Activated CD4-positive, alpha-beta T cell treated with anti-CD3 and anti-CD28 coated beads for 36 hours (primary cell): ENCODE data around the gene ECSCR. TPM values are rescaled to one million over a fixed set of nuclear protein-coding genes. Genes with fewer than 3 reads are reported as not detected.
A peak's percentile ranks its signal among the peaks of the same experiment; 100 is the strongest.
"Not testable (repeated sequence)": the region's sequence is repeated elsewhere in the genome, so short reads cannot be mapped to it uniquely, and the experiment has no call there.

Experiments
- ATAC-seq: fragments of 200-7000 bp; cut with Tn5 transposase; one replicate; pipeline ENCODE4 v1.10.0; 2021; ENCODE audit warnings: mild to moderate bottlenecking, moderate library complexity
- CTCF ChIA-PET: fragments of 350-600 bp; sonication (Branson Sonifier 250); formaldehyde crosslinking; loops from one replicate; lab custom pipeline; 2021; ENCODE audit warnings: antibody characterized with exemption; lab: Charles Lee
- POLR2A ChIA-PET: fragments of 350-600 bp; sonication (Branson Sonifier 250); formaldehyde crosslinking; loops from one replicate; lab custom pipeline; 2021; ENCODE audit warnings: antibody characterized with exemption, inconsistent platforms; lab: Charles Lee
- DNase-seq: peaks from one replicate; pipeline ENCODE4 v3.0.0-alpha.2; 2020
- H3K27ac Mint-ChIP-seq: one replicate; pipeline ENCODE4 v1.8.0; 2021; ENCODE audit warnings: mixed read lengths
- H3K27me3 Mint-ChIP-seq: one replicate; pipeline ENCODE4 v1.8.0; 2021; ENCODE audit warnings: mixed read lengths
- H3K36me3 Mint-ChIP-seq: one replicate; pipeline ENCODE4 v1.8.0; 2021; ENCODE audit warnings: low read depth, mixed read lengths
- H3K4me1 Mint-ChIP-seq: one replicate; pipeline ENCODE4 v1.8.0; 2021; ENCODE audit warnings: mixed read lengths
- H3K4me3 Mint-ChIP-seq: one replicate; pipeline ENCODE4 v1.8.0; 2021; ENCODE audit warnings: mild to moderate bottlenecking, moderate library complexity, mixed read lengths
- H3K9me3 Mint-ChIP-seq: one replicate; pipeline ENCODE4 v1.8.0; 2021; ENCODE audit warnings: low read depth, mixed read lengths
- intact Hi-C, 2 experiments: fragments of 100-400 bp; cut with DNase I in 1 of 2; cut with micrococcal nuclease in 1 of 2; formaldehyde crosslinking; loops; one replicate each; pipeline versions ENCODE4 v1.14.2 to v1.15.1; 2022 to 2024; cut with DNase I, micrococcal nuclease
- total RNA-seq, 2 experiments: library from RNA; stranded (reverse); gene quantifications; one replicate each; pipeline ENCODE4 v1.2.3, GENCODE V29; 2021

The ECSCR gene
- total RNA-seq = 1 to 10 TPM in 1 of 2 experiments, under 1 TPM in 1; 0.83 to 2.6 TPM

- intact Hi-C loops = no loop called here
- no peaks in the 10 kb centered on the region for H3K27me3 Mint-ChIP-seq
- H3K4me1 Mint-ChIP-seq = peaks cover 38% of the 10 kb centered on the region
- ChIA-PET POLR2A (no interaction called here), CTCF (no interaction called here)
- no peak within 1 kb of the TSS for H3K4me3 Mint-ChIP-seq
- no peaks in the 10 kb centered on the region for H3K9me3 Mint-ChIP-seq
- no peak for ATAC-seq
- H3K27ac Mint-ChIP-seq = peak within 1 kb of the TSS; percentile 19
- no peaks in the 10 kb centered on the region for H3K36me3 Mint-ChIP-seq
- no peak for DNase-seq
These were observed at the start of gene ECSCR for GRCh38 chr5:139462586-139463276. Gene ECSCR (minus strand): TSS chr5:139462743. CDS start chr5:139462670, 73 bp downstream.

GRCh38 chr5:139504722-139505121 is 42.2 kb upstream of the ECSCR start:
- H3K4me3 Mint-ChIP-seq, H3K27me3 Mint-ChIP-seq, H3K27ac Mint-ChIP-seq, H3K9me3 Mint-ChIP-seq, intact Hi-C loops, H3K4me1 Mint-ChIP-seq, DNase-seq, H3K36me3 Mint-ChIP-seq, ATAC-seq: not testable (repeated sequence)
- CTCF ChIA-PET = interaction anchor here (0.6 to 1.8 kb wide), 5 partner anchors 9 to 82 kb away, joined by 3 to 5 read pairs (median 3); partner anchors contain the start of gene STING1
- POLR2A ChIA-PET = interaction anchor here (0.7 kb wide), 1 partner anchor 10 kb away, joined by 3 read pairs; no protein-coding TSS in a partner anchor

GRCh38 chr5:139503879-139504278 is 41.3 kb upstream of the ECSCR start:
- H3K27me3 Mint-ChIP-seq, H3K27ac Mint-ChIP-seq, H3K9me3 Mint-ChIP-seq, DNase-seq, intact Hi-C loops, ATAC-seq, POLR2A ChIA-PET, H3K36me3 Mint-ChIP-seq, H3K4me3 Mint-ChIP-seq, H3K4me1 Mint-ChIP-seq: not testable (repeated sequence)
- CTCF ChIA-PET = interaction anchor here (0.6 to 0.7 kb wide), 2 partner anchors 25 to 59 kb away, joined by 3 read pairs; no protein-coding TSS in a partner anchor

DNA sequence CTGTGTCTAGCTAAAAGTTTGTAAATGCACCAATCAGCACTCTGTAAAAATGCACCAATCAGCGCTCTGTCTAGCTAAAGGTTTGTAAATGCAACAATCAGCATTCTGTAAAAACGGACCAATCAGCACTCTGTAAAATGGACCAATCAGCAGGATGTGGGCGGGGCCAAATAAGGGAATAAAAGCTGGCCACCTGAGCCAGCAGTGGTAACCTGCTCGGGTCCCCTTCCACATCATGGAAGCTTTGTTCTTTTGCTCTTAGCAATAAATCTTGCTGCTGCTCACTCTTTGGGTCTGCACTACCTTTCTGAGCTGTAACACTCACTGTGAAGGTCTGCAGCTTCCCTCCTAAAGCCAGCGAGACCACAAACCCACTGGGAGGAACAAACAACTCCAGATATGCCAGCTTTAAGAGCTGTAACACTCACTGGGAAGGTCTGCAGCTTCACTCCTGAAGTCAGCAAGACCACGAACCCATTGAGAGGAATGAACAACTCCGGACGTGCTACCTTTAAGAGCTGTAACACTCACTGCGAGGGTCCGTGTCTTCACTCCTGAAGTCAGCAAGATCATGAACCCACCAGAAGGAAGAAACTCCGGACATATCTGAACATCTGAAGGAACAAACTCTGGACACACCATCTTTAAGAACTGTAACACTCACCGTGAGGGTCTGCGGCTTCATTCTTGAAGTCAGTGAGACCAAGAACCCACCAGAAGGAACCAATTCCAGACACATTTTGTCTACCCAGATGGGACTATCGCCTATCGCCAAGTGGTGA is 40.7 kb upstream of the ECSCR start:
- CTCF ChIA-PET = interaction anchor here (0.6 to 1.5 kb wide), 4 partner anchors 9 to 81 kb away, joined by 3 to 5 read pairs (median 4); partner anchors contain the start of gene STING1
- H3K9me3 Mint-ChIP-seq, ATAC-seq, DNase-seq, H3K4me3 Mint-ChIP-seq, H3K36me3 Mint-ChIP-seq, POLR2A ChIA-PET, intact Hi-C loops, H3K4me1 Mint-ChIP-seq, H3K27ac Mint-ChIP-seq, H3K27me3 Mint-ChIP-seq: not testable (repeated sequence)

DNA sequence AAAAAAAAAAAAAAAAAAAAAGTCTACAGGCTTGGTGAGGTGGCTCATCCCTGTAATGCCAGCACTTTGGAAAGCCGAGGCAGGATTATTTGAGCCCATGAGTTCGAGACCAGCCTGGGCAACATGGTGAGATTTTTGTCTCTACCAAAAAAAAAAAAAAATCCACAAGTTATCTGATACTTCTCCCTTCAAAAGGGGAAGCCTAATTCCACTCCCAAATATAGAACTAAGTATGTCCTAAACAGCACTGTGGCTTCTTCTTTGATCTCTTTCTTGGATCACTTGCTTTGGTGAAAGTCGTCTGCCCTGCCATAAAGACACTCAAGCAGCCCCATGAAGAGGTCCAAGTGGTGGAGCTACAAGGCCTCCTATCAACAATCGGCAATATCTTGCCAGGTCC is 38.8 kb upstream of the ECSCR start:
- Mint-ChIP-seq H3K27me3 (no peaks in the 10 kb centered on the region), H3K9me3 (no peaks in the 10 kb centered on the region), H3K4me1 (no peaks in the 10 kb centered on the region), H3K36me3 (no peaks in the 10 kb centered on the region), H3K4me3 (no peak overlapping the region), H3K27ac (no peak overlapping the region)
- DNase-seq (no peak), ATAC-seq (no peak)
- ChIA-PET CTCF (interaction anchor here (1.7 kb wide), 1 partner anchor 79 kb away, joined by 3 read pairs; no protein-coding TSS in a partner anchor), POLR2A (no interaction called here)
- intact Hi-C loops = no loop called here

DNA sequence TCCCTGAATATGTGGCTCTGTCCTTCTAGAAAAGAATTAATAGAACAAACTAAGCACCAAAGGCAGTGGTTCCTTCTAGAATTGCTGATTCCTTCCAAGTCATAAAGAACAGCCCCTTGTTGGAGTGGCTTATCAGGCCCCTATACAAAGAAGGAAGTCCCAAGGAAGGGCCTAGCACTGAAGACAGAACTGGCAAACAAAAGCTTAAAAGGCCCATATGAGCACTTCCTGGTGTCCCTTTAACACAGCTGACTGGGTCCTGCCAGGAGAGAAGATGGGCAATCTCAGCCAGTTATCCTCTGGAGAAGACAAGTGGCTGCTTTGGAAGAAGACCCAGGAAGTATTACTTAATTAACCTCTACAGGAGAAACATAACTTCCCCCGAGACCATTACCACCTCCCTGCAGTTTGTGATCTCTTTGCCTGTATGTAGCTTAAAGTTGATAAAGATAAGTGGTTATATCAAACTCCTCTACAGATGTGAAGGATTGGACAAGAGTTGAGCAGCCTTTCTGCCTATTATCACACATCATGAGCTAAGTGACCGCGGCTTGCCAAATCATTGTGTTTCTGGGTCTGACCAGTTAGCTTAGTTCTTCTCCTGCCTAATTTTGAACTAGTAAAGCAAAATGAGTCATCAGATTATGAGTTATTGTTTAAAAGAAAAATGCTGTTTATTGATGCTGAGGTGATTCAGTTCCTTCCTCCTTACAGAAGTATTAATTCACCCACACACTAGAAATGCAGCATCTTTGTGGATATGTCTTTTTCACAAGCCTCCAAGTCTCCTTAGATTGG is 33.3 kb upstream of the ECSCR start:
- Mint-ChIP-seq H3K4me1 (peaks cover 23% of the 10 kb centered on the region), H3K27ac (peak overlapping the region; percentile 78), H3K4me3 (no peak overlapping the region), H3K9me3 (no peaks in the 10 kb centered on the region), H3K27me3 (no peaks in the 10 kb centered on the region), H3K36me3 (no peaks in the 10 kb centered on the region)
- POLR2A ChIA-PET = interaction anchor here (0.7 to 1.0 kb wide), 3 partner anchors 13 to 73 kb away, joined by 4 to 5 read pairs (median 4); partner anchors contain the start of gene STING1
- ATAC-seq (peak; percentile 66), DNase-seq (no peak)
- CTCF ChIA-PET = interaction anchor here (0.8 to 1.7 kb wide), 3 partner anchors 9 to 114 kb away, joined by 3 to 5 read pairs (median 5); no protein-coding TSS in a partner anchor
- intact Hi-C loops = no loop called here

DNA sequence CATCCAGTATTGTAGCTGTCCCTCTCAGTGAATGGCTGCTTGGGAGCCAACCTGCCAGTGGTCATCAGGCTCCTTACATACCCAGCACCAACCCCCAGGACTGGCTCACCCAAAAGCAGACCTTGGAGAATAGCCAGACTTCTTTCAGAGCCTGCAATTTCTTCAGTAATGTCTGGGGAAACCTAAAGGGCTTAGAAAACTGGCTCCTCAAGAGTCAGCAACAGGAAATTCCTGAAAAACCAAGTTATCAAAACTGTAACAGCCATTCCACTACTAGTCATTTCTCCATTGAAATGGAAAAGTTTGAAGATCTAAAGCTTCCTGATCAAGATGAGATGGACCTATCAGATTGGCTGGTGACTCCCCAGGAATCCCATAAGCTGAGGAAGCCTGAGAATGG is 32.3 kb upstream of the ECSCR start:
- intact Hi-C loops = no loop called here
- Mint-ChIP-seq H3K9me3 (no peaks in the 10 kb centered on the region), H3K27ac (no peak overlapping the region), H3K4me3 (no peak overlapping the region), H3K27me3 (no peaks in the 10 kb centered on the region), H3K36me3 (no peaks in the 10 kb centered on the region), H3K4me1 (peaks cover 23% of the 10 kb centered on the region)
- CTCF ChIA-PET = interaction anchor here (0.6 to 2.0 kb wide), 4 partner anchors 12 to 72 kb away, joined by 3 to 8 read pairs (median 4); partner anchors contain the start of gene STING1
- no peak for DNase-seq
- POLR2A ChIA-PET = interaction anchor here (0.5 kb wide), 1 partner anchor 134 kb away, joined by 4 read pairs; no protein-coding TSS in a partner anchor
- ATAC-seq = no peak

DNA sequence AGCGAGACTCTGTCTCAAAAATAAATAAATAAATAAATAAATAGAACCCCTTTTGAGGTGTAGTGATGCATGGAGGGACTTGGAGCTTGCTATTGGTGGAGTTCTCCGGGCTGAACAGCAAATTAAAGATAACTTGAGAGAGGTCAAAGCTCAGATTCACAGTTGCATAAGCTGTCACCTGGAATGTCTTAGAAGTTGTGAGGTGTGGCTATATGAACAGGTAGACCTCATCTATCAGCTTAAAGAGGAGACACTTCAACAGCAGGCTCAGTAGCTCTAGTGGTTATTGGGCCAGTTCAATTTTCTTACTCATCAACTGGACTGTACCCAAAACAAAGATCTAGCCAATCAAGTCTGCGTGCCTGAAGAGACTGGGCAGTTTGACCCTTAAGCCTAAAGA is 31.7 kb upstream of the ECSCR start:
- Mint-ChIP-seq H3K36me3 (no peaks in the 10 kb centered on the region), H3K4me3 (no peak overlapping the region), H3K9me3 (no peaks in the 10 kb centered on the region), H3K27me3 (no peaks in the 10 kb centered on the region), H3K4me1 (peaks cover 23% of the 10 kb centered on the region), H3K27ac (no peak overlapping the region)
- ChIA-PET POLR2A (interaction anchor here (0.6 kb wide), 1 partner anchor 35 kb away, joined by 4 read pairs; no protein-coding TSS in a partner anchor), CTCF (interaction anchor here (0.6 to 2.0 kb wide), 3 partner anchors 12 to 107 kb away, joined by 3 to 8 read pairs (median 3); partner anchors contain the start of gene STING1)
- DNase-seq (no peak), ATAC-seq (no peak)
- intact Hi-C loops = no loop called here

- intact Hi-C loops = no loop called here
- H3K4me3 Mint-ChIP-seq = no peak overlapping the region
- DNase-seq = no peak
- no peaks in the 10 kb centered on the region for H3K36me3 Mint-ChIP-seq
- ChIA-PET POLR2A (no interaction called here), CTCF (no interaction called here)
- peak overlapping the region; percentile 6 for H3K27ac Mint-ChIP-seq
- H3K27me3 Mint-ChIP-seq = no peaks in the 10 kb centered on the region
- peaks cover 30% of the 10 kb centered on the region for H3K4me1 Mint-ChIP-seq
- no peaks in the 10 kb centered on the region for H3K9me3 Mint-ChIP-seq
- ATAC-seq = peak; percentile 40
These were observed 30.2 kb upstream of the ECSCR start for GRCh38 chr5:139492700-139493192.

DNA sequence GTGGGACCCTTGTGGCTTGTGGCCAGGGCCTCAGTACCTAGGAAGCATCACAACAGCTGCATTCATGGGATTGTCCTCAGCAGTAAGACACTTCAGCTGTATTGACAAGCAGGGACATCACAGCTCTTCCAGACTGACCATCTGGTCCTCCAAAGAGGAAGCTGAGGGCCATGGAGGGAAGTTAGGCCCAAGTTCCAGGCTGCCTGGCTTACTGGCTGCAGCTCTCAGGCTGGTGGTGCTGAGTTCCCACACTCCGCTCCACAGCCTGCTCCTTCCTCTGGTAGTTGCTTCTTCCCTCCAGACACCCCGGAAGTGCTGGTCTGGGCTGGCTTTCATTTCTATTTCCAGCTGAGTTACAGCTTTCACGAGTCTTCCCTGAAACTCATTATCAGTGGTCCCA is 25.7 kb upstream of the ECSCR start:
- POLR2A ChIA-PET = no interaction called here
- Mint-ChIP-seq H3K4me3 (no peak overlapping the region), H3K27me3 (no peaks in the 10 kb centered on the region), H3K9me3 (no peaks in the 10 kb centered on the region), H3K27ac (peak overlapping the region; percentile 5), H3K4me1 (peaks cover 16% of the 10 kb centered on the region), H3K36me3 (no peaks in the 10 kb centered on the region)
- CTCF ChIA-PET = interaction anchor here (1.2 kb wide), 1 partner anchor 30 kb away, joined by 5 read pairs; no protein-coding TSS in a partner anchor
- ATAC-seq = no peak
- no peak for DNase-seq
- intact Hi-C loops = no loop called here
